Measurements from ENCODE around the gene SUGP1.
"Not testable (repeated sequence)": the region's sequence is repeated elsewhere in the genome, so short reads cannot be mapped to it uniquely, and the experiment has no call there.

The SUGP1 gene

DNA sequence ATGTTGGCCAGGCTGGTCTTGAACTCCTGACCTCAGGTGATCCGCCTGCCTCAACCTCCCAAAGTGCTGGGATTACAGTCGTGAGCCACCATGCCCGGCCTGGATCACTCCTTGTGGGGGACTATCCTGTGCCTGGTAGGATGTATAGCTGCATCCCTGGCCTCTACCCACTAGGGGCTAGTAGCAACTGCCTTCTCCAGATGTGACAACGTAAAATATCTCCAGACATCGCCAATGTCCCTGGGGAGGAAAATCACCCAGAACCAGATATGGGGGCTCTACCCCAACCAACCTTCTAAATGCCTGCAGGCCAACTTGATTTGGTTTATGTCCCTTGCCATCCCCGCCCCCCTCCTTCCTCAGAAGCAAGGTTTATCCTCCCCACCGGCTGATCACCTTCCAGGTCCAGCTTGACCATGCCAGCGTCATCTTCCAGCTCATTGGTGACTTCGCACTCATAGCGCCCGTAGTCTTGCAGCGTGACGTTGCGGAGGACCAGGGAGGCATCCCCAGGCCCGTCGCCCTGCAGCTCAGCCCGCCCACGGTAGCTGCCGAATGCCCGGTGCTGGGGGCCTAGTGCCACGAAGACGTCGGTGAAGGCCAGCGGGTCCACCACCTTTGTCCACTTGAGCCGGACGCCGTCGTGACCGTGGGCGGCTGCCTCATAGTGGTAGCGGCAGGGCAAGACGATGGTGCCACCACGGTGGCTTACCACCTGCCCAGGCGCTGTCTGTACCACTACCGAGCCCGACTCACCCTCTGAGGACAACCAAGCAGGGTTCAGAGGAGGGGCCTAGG lies 59.7 kb downstream of the SUGP1 start:
- H3K4me3 ChIP-seq (ENCODE audit: low read depth, low read length) = no peak overlapping the region
- no peak for DNase-seq (ENCODE audit: low read depth)
- TF ChIP-seq CTCF (IDR thresholded peaks at IDR 0.05; ENCODE audit: control insufficient read depth, extremely low read depth, insufficient read depth) = no peak

- no peak overlapping the region for H3K4me3 ChIP-seq (ENCODE audit: low read depth, low read length)
- no peak for TF ChIP-seq CTCF (IDR thresholded peaks at IDR 0.05; ENCODE audit: control insufficient read depth, extremely low read depth, insufficient read depth)
- no peak for DNase-seq (ENCODE audit: low read depth)
Observed at GRCh38 chr19:19259741-19260140, 60.6 kb downstream of the SUGP1 start.

- no peak overlapping the region for H3K4me3 ChIP-seq (ENCODE audit: low read depth, low read length)
- TF ChIP-seq CTCF (IDR thresholded peaks at IDR 0.05; ENCODE audit: control insufficient read depth, extremely low read depth, insufficient read depth) = no peak
- DNase-seq (ENCODE audit: low read depth) = no peak
Observed at GRCh38 chr19:19258589-19259338, 61.5 kb downstream of the SUGP1 start.

GRCh38 chr19:19257836-19258588 lies 62.3 kb downstream of the SUGP1 start:
- no peak for TF ChIP-seq CTCF (IDR thresholded peaks at IDR 0.05; ENCODE audit: control insufficient read depth, extremely low read depth, insufficient read depth)
- no peak overlapping the region for H3K4me3 ChIP-seq (ENCODE audit: low read depth, low read length)
- no peak for DNase-seq (ENCODE audit: low read depth)

DNA sequence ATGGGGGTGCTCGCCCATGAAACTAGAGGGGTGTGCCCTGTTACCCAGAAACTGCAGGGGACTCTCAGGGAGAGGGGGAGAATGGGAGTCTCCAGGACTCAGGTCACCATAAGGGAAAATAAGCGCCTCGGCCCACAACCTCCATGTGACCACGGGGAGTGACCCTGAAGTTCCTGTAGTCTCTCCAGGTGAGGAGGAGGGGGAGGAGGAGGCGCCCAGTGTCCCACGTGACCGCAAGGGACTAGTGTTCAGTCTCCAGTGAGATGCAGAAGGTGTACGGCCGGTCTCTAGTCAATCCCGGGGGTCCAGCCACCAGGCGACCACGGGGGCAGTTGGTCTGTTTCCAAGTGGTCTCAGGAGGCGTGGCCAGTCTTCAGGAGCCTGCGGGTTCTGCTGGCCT lies 63.2 kb downstream of the SUGP1 start:
- TF ChIP-seq CTCF (IDR thresholded peaks at IDR 0.05; ENCODE audit: control insufficient read depth, extremely low read depth, insufficient read depth) = no peak
- H3K4me3 ChIP-seq (ENCODE audit: low read depth, low read length) = no peak overlapping the region
- DNase-seq (ENCODE audit: low read depth) = no peak

- H3K4me3 ChIP-seq (ENCODE audit: low read depth, low read length) = no peak overlapping the region
- TF ChIP-seq CTCF (IDR thresholded peaks at IDR 0.05; ENCODE audit: control insufficient read depth, extremely low read depth, insufficient read depth) = no peak
- no peak for DNase-seq (ENCODE audit: low read depth)
Observed at GRCh38 chr19:19256072-19256969, 64.0 kb downstream of the SUGP1 start.

- not testable (repeated sequence) for H3K4me3 ChIP-seq (ENCODE audit: low read depth, low read length); DNase-seq (ENCODE audit: low read depth)
Observed at GRCh38 chr19:19253409-19253808, 66.9 kb downstream of the SUGP1 start.

Measured in LNCaP clone FGC (cell line).